DOHH2 (cell line): ENCODE measurements around the gene CD164.

Experiments
- H3F3A ChIP-seq: fragments of 200-600 bp; sonication (generic), shearing (Covaris generic); 2 replicates; pipeline ENCODE4 v1.6.0; 2016; ENCODE audit warnings: antibody characterized with exemption, mild to moderate bottlenecking; ENCODE audit not compliant: control insufficient read depth, insufficient read depth
- H3K27ac ChIP-seq: fragments of 200-600 bp; sonication (generic); 2 replicates; pipeline ENCODE4 v1.5.1; 2014; ENCODE audit warnings: low read depth, mild to moderate bottlenecking, low read length, moderate library complexity
- H3K27me3 ChIP-seq: fragments of 200-600 bp; sonication (generic); 2 replicates; pipeline ENCODE4 v1.6.1; 2014; ENCODE audit warnings: mild to moderate bottlenecking, low read length, mixed read lengths; ENCODE audit not compliant: control insufficient read depth
- H3K36me3 ChIP-seq: fragments of 200-600 bp; sonication (generic); 2 replicates; pipeline ENCODE4 v1.6.1; 2014; ENCODE audit warnings: mild to moderate bottlenecking, low read length, moderate library complexity, mixed read lengths; ENCODE audit not compliant: control insufficient read depth
- H3K4me1 ChIP-seq: fragments of 200-600 bp; sonication (generic); 2 replicates; pipeline ENCODE4 v1.6.1; 2014; ENCODE audit warnings: mild to moderate bottlenecking, low read length, mixed read lengths; ENCODE audit not compliant: control insufficient read depth
- H3K4me2 ChIP-seq: fragments of 200-600 bp; sonication (generic); 2 replicates; pipeline ENCODE4 v1.6.0; 2014; ENCODE audit warnings: mild to moderate bottlenecking, low read length, moderate library complexity
- H3K4me3 ChIP-seq: fragments of 200-600 bp; sonication (generic); 2 replicates; pipeline ENCODE4 v1.5.1; 2014; ENCODE audit warnings: mild to moderate bottlenecking, low read length, mixed read lengths
- H3K79me2 ChIP-seq: fragments of 200-600 bp; sonication (generic); 2 replicates; pipeline ENCODE4 v1.6.1; 2014; ENCODE audit warnings: mild to moderate bottlenecking, low read length, mixed read lengths; ENCODE audit not compliant: control insufficient read depth
- H3K9me2 ChIP-seq: fragments of 200-600 bp; sonication (generic); replicated peaks from 2 replicates; pipeline ENCODE4 v1.6.1; 2014; ENCODE audit warnings: mild to moderate bottlenecking, low read length, mixed read lengths; ENCODE audit not compliant: control insufficient read depth
- H3K9me3 ChIP-seq: fragments of 200-600 bp; sonication (generic); 2 replicates; pipeline ENCODE4 v1.6.1; 2014; ENCODE audit warnings: antibody characterized with exemption, low read length, mixed read lengths; ENCODE audit not compliant: control insufficient read depth, insufficient read depth
- H4K20me1 ChIP-seq: fragments of 200-600 bp; sonication (generic); 2 replicates; pipeline ENCODE4 v1.6.0; 2014; ENCODE audit warnings: low read depth, mild to moderate bottlenecking, antibody characterized with exemption, low read length, moderate library complexity; ENCODE audit not compliant: control insufficient read depth, insufficient read depth
- CTCF ChIP-seq: fragments of 200-600 bp; sonication (generic); IDR thresholded peaks from one replicate; pipeline ENCODE4 v1.5.1; 2014; ENCODE audit warnings: antibody characterized with exemption, mild to moderate bottlenecking, low read depth, low read length; ENCODE audit not compliant: poor library complexity, severe bottlenecking
- EZH2phosphoT487 ChIP-seq: fragments of 200-600 bp; sonication (generic); IDR thresholded peaks from 2 replicates; pipeline ENCODE4 v1.6.1; 2017; ENCODE audit warnings: borderline replicate concordance, mild to moderate bottlenecking, antibody characterized with exemption, low read length, moderate library complexity, mixed read lengths

CD164 gene

GRCh38 chr6:109396046-109396718 lies 13.9 kb upstream of the CD164 start:
- no peaks in the 10 kb centered on the region for H3K9me2 ChIP-seq
- H3K4me3 ChIP-seq = no peak overlapping the region
- H4K20me1 ChIP-seq = no peaks in the 10 kb centered on the region
- TF ChIP-seq CTCF = no peak
- TF ChIP-seq EZH2phosphoT487 = no peak
- no peaks in the 10 kb centered on the region for H3K9me3 ChIP-seq
- H3K79me2 ChIP-seq = no peaks in the 10 kb centered on the region
- H3K36me3 ChIP-seq = no peaks in the 10 kb centered on the region
- no peak overlapping the region for H3K4me2 ChIP-seq
- H3K27ac ChIP-seq = no peak overlapping the region
- no peaks in the 10 kb centered on the region for H3K4me1 ChIP-seq
- H3F3A ChIP-seq = no peaks in the 10 kb centered on the region
- no peaks in the 10 kb centered on the region for H3K27me3 ChIP-seq

GRCh38 chr6:109393886-109394281 lies 11.6 kb upstream of the CD164 start:
- TF ChIP-seq CTCF (no peak), EZH2phosphoT487 (no peak)
- Histone ChIP-seq H3K36me3 (no peaks in the 10 kb centered on the region), H3F3A (no peaks in the 10 kb centered on the region), H3K79me2 (no peaks in the 10 kb centered on the region), H3K27me3 (no peaks in the 10 kb centered on the region), H3K4me2 (no peak overlapping the region), H4K20me1 (no peaks in the 10 kb centered on the region), H3K4me1 (no peaks in the 10 kb centered on the region), H3K4me3 (no peak overlapping the region), H3K9me3 (no peaks in the 10 kb centered on the region), H3K27ac (no peak overlapping the region), H3K9me2 (no peaks in the 10 kb centered on the region)

- H3K4me1 ChIP-seq = no peaks in the 10 kb centered on the region
- H3K36me3 ChIP-seq = no peaks in the 10 kb centered on the region
- H4K20me1 ChIP-seq = no peaks in the 10 kb centered on the region
- H3K9me3 ChIP-seq = no peaks in the 10 kb centered on the region
- no peaks in the 10 kb centered on the region for H3F3A ChIP-seq
- no peak overlapping the region for H3K27ac ChIP-seq
- no peak overlapping the region for H3K4me3 ChIP-seq
- H3K4me2 ChIP-seq = no peak overlapping the region
- no peaks in the 10 kb centered on the region for H3K9me2 ChIP-seq
- TF ChIP-seq EZH2phosphoT487 (no peak), CTCF (no peak)
- H3K27me3 ChIP-seq = no peaks in the 10 kb centered on the region
- H3K79me2 ChIP-seq = no peaks in the 10 kb centered on the region
Measured at GRCh38 chr6:109393157-109393885, 11.1 kb upstream of the CD164 start.
